GM10248 (cell line): Measurements from ENCODE around the gene TMC7.

Experiments used
- CTCF ChIA-PET: fragments of 300-600 bp; sonication (Branson Sonifier 250); formaldehyde crosslinking; extraction: SDS; loops from one replicate; lab custom pipeline; 2021; ENCODE audit warnings: antibody characterized with exemption; lab: Yijun Ruan, JAX
- POLR2A ChIA-PET: fragments of 350-650 bp; sonication (Branson Sonifier 250); formaldehyde crosslinking; extraction: SDS; loops from one replicate; lab custom pipeline; 2020; ENCODE audit warnings: antibody characterized with exemption; lab: Yijun Ruan, JAX
- DNase-seq: peaks from one replicate; pipeline ENCODE4 v3.0.0; 2012; ENCODE audit errors: extremely low spot score
- CTCF ChIP-seq: IDR thresholded peaks from 2 replicates; pipeline ENCODE4 v1.5.1; 2012; ENCODE audit warnings: mild to moderate bottlenecking, low read depth; ENCODE audit errors: extremely low read depth, missing control alignments, control extremely low read depth

Gene TMC7

GRCh38 chr16:18958621-18959029 is 25.1 kb upstream of the TMC7 start:
- DNase-seq: no peak
- CTCF ChIA-PET: interaction anchor here (1.0 to 2.5 kb wide), 3 partner anchors 10 to 112 kb away, joined by 3 to 11 read pairs (median 6); no protein-coding TSS in a partner anchor
- no peak for TF ChIP-seq CTCF
- POLR2A ChIA-PET: no interaction called here

GRCh38 chr16:18959031-18959505 is 24.7 kb upstream of the TMC7 start:
- CTCF ChIA-PET: interaction anchor here (1.0 to 2.5 kb wide), 3 partner anchors 10 to 112 kb away, joined by 3 to 11 read pairs (median 6); no protein-coding TSS in a partner anchor
- DNase-seq: no peak
- POLR2A ChIA-PET: no interaction called here
- no peak for TF ChIP-seq CTCF

GRCh38 chr16:18965555-18965954 is 18.2 kb upstream of the TMC7 start:
- ChIA-PET CTCF (no interaction called here), POLR2A (no interaction called here)
- no peak for DNase-seq
- TF ChIP-seq CTCF: no peak

- ChIA-PET CTCF (interaction anchor here (0.9 to 3.5 kb wide), 3 partner anchors 13 to 165 kb away, joined by 3 to 21 read pairs (median 3); partner anchors contain the start of gene ARL6IP1), POLR2A (no interaction called here)
- no peak for DNase-seq
Measured at GRCh38 chr16:18966791-18967190, 16.9 kb upstream of the TMC7 start.

GRCh38 chr16:18969050-18969854 is 14.5 kb upstream of the TMC7 start:
- peak; percentile 85 for DNase-seq
- POLR2A ChIA-PET: no interaction called here
- CTCF ChIA-PET: interaction anchor here (0.7 to 3.5 kb wide), 15 partner anchors 9 to 168 kb away, joined by 3 to 21 read pairs (median 4); partner anchors contain the start of genes ARL6IP1 and TMC7

More at GRCh38 chr16:18966791-18967190, 16.9 kb upstream of the TMC7 start:
- no peak for TF ChIP-seq CTCF

More at GRCh38 chr16:18969050-18969854, 14.5 kb upstream of the TMC7 start:
- peak; percentile 96 for TF ChIP-seq CTCF
